Suprapubic skin (tissue), 4 donors: Measurements from ENCODE around the gene PKP2. TPM values are rescaled to one million over a fixed set of nuclear protein-coding genes. Genes with fewer than 3 reads are reported as not detected.

Experiments used
- DNase-seq, 2 donors: peaks; one replicate each; pipeline ENCODE4 v3.0.0-alpha.2; 2019; ENCODE audit warnings: low spot score in 2 of 2
- H3K27ac ChIP-seq: fragments of 200-600 bp; sonication (generic); one replicate; pipeline ENCODE4 v1.5.1; 2019
- H3K27me3 ChIP-seq: fragments of 200-600 bp; sonication (generic); one replicate; pipeline ENCODE4 v1.5.1; 2019
- H3K36me3 ChIP-seq: fragments of 200-600 bp; sonication (generic); one replicate; pipeline ENCODE4 v1.5.1; 2019
- H3K4me1 ChIP-seq: fragments of 200-600 bp; sonication (generic); one replicate; pipeline ENCODE4 v1.5.1; 2019
- H3K4me3 ChIP-seq: fragments of 200-600 bp; sonication (generic); one replicate; pipeline ENCODE4 v1.5.1; 2019; ENCODE audit warnings: mild to moderate bottlenecking
- H3K9me3 ChIP-seq: fragments of 200-600 bp; sonication (generic); one replicate; pipeline ENCODE4 v1.5.1; 2019
- CTCF ChIP-seq, 2 donors: fragments of 200-600 bp in 1 of 2; fragments of 450-650 bp in 1 of 2; sonication (generic) in 1 of 2; IDR thresholded peaks; one replicate each; pipeline ENCODE4 v1.5.1; 2016 to 2019; ENCODE audit warnings: antibody characterized with exemption in 2 of 2, mild to moderate bottlenecking in 1 of 2, moderate library complexity in 1 of 2
- EP300 ChIP-seq: sonication (generic); formaldehyde crosslinking; IDR thresholded peaks from one replicate; pipeline ENCODE4 v1.6.1; 2017; ENCODE audit warnings: antibody characterized with exemption
- POLR2A ChIP-seq, 2 donors: fragments of 450-650 bp; IDR thresholded peaks; one replicate each; pipeline ENCODE4 v1.6.1; 2017; ENCODE audit warnings: antibody characterized with exemption in 2 of 2, mild to moderate bottlenecking in 2 of 2, moderate library complexity in 2 of 2
- POLR2AphosphoS5 ChIP-seq, 3 donors: sonication (generic); formaldehyde crosslinking; IDR thresholded peaks; one replicate each; pipeline ENCODE4 v1.6.1; 2017; ENCODE audit warnings: antibody characterized with exemption in 3 of 3
- WGBS: methylation state at CpG from one replicate; pipeline ENCODE4 v1.1.5; 2018; 5-methylcytosine and 5-hydroxymethylcytosine counted together
- total RNA-seq, 4 donors: library from RNA; depleted of rRNA; stranded (reverse); fragments of >200 nt; gene quantifications; one replicate each; pipeline ENCODE4 v1.1.0, GENCODE V29; 2016

Gene PKP2
- total RNA-seq, 4 donors from 2014 or later, result 5.4 to 16.3 (median 6.0) TPM

- no peak for TF ChIP-seq POLR2AphosphoS5 (IDR thresholded peaks at IDR 0.05)
- no peak for TF ChIP-seq CTCF (IDR thresholded peaks at IDR 0.05)
- no peak for TF ChIP-seq EP300
- no peak for TF ChIP-seq POLR2A (IDR thresholded peaks at IDR 0.05)
- 33% methylated on average over 2 of the region's 2 CpGs for WGBS
- DNase-seq, result no peak
- peak overlapping the region; percentile 91 for H3K27ac ChIP-seq
- peaks cover 41% of the 10 kb centered on the region for H3K36me3 ChIP-seq
- no peaks in the 10 kb centered on the region for H3K27me3 ChIP-seq
- H3K9me3 ChIP-seq, result no peaks in the 10 kb centered on the region
- H3K4me3 ChIP-seq, result peak overlapping the region; percentile 92
- H3K4me1 ChIP-seq, result peaks cover 18% of the 10 kb centered on the region
These were observed 142.5 kb downstream of the PKP2 start for GRCh38 chr12:32754111-32754510.

DNA sequence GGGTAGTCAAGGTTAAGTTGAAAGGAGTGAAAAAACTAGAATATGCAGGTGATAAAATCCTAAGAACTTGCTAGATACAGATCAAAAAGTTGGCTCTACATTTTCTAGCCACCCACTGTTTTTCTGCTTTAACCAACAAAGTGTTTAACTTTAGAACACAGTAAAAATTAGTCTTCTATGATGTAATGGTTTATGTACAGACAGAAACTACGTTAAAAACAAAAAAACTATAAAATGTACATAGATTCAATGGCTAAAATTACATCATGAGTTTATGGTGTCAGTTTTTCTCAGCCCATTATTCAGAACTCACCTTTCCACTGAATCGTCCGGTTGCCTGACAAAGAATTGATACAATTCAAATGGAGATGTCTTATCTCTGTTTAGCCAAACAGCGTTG, 143.0 kb downstream of the PKP2 start:
- Histone ChIP-seq H3K27me3 (no peaks in the 10 kb centered on the region), H3K36me3 (peaks cover 46% of the 10 kb centered on the region), H3K4me3 (no peak overlapping the region), H3K9me3 (no peaks in the 10 kb centered on the region), H3K4me1 (peaks cover 18% of the 10 kb centered on the region), H3K27ac (no peak overlapping the region)
- DNase-seq, result no peak
- WGBS, result 66% methylated on average over 4 of the region's 4 CpGs
- no peak for TF ChIP-seq CTCF (IDR thresholded peaks at IDR 0.05)
- no peak for TF ChIP-seq POLR2AphosphoS5 (IDR thresholded peaks at IDR 0.05)
- TF ChIP-seq POLR2A (IDR thresholded peaks at IDR 0.05), result no peak
- TF ChIP-seq EP300, result no peak

GRCh38 chr12:32743264-32743663, 153.3 kb downstream of the PKP2 start:
- TF ChIP-seq POLR2AphosphoS5 (IDR thresholded peaks at IDR 0.05) (no peak), CTCF (IDR thresholded peaks at IDR 0.05) (no peak), POLR2A (IDR thresholded peaks at IDR 0.05) (no peak), EP300 (no peak)
- Histone ChIP-seq H3K4me1 (no peaks in the 10 kb centered on the region), H3K27ac (no peak overlapping the region), H3K9me3 (no peaks in the 10 kb centered on the region), H3K36me3 (peaks cover 78% of the 10 kb centered on the region), H3K27me3 (no peaks in the 10 kb centered on the region), H3K4me3 (no peak overlapping the region)
- WGBS, result 93% methylated on average over 2 of the region's 2 CpGs
- no peak for DNase-seq

GRCh38 chr12:32742133-32742532, 154.4 kb downstream of the PKP2 start:
- 93% methylated on average over 10 of the region's 10 CpGs for WGBS
- no peak for DNase-seq
- TF ChIP-seq EP300 (no peak), POLR2A (IDR thresholded peaks at IDR 0.05) (no peak), CTCF (IDR thresholded peaks at IDR 0.05) (no peak), POLR2AphosphoS5 (IDR thresholded peaks at IDR 0.05) (no peak)
- Histone ChIP-seq H3K9me3 (no peaks in the 10 kb centered on the region), H3K4me1 (no peaks in the 10 kb centered on the region), H3K4me3 (no peak overlapping the region), H3K27ac (no peak overlapping the region), H3K36me3 (peaks cover 77% of the 10 kb centered on the region), H3K27me3 (no peaks in the 10 kb centered on the region)

Other genes with a start within 250 kb of the PKP2 start
- gene DNM1L, start 217.5 kb downstream of the PKP2 start, total RNA-seq, result 10 to 100 TPM; 32.8 to 83.4 (median 35.9) TPM
- 10 to 100 TPM; 17.1 to 26.5 (median 23.1) TPM for gene YARS2, start 140.9 kb downstream of the PKP2 start, total RNA-seq